NCI-H460 (cell line): Measurements from ENCODE around the gene IER5L. TPM values are rescaled to one million over a fixed set of nuclear protein-coding genes. Genes with fewer than 3 reads are reported as not detected.
"Not testable (repeated sequence)": the region's sequence is repeated elsewhere in the genome, so short reads cannot be mapped to it uniquely, and the experiment has no call there.

Experiments used
- DNase-seq: peaks from one replicate; pipeline ENCODE4 v3.0.0-alpha.2; 2016; ENCODE audit warnings: low read depth; ENCODE audit errors: extremely low read depth
- total RNA-seq: library from RNA; depleted of rRNA; stranded (reverse); fragments of >200 nt; shearing (Covaris generic); gene quantifications from 2 replicates; pipeline ENCODE4 v1.2.3, GENCODE V29; 2014

Gene IER5L
- total RNA-seq, 1 experiment from 2014 or later = 31.1 TPM

DNA sequence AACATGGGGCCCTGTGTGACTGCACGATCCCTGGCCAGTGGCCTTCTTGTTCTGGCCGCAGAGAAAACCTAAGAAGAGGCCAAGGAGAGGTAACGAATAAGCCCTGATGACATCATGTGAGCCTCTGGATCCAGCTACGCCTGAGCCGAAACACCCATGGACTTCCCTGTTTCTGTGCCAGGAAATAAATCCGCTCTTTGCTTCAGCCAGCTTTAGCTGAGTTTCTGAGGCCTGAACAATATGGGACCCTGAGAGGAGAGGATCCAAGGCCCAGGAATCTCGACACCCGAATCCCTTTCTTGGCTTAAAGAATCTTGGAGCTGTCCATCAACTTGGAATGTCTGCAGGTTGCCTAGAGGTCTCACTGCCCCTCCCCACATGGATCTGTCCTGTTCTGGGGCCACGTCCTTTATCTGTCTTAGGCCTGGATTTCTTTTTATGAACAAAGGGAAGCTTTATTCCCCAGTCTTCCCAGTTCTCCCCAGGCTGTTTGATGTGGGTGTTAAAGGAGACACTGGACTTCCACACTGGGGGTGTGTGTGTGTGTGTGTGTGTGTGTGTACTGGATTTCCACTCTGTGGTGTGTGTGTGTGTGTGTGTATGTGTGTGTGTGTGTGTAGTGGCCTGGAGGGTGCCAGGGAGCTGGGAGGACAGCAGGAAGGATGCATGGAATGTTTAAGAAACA is 13.7 kb downstream of the IER5L start:
- no peak for DNase-seq

GRCh38 chr9:129163753-129164152 is 14.3 kb downstream of the IER5L start:
- no peak for DNase-seq

- not testable (repeated sequence) for DNase-seq
These were observed 14.8 kb downstream of the IER5L start for GRCh38 chr9:129163198-129163670.

- DNase-seq = no peak
These were observed 15.4 kb downstream of the IER5L start for GRCh38 chr9:129162497-129163197.

DNA sequence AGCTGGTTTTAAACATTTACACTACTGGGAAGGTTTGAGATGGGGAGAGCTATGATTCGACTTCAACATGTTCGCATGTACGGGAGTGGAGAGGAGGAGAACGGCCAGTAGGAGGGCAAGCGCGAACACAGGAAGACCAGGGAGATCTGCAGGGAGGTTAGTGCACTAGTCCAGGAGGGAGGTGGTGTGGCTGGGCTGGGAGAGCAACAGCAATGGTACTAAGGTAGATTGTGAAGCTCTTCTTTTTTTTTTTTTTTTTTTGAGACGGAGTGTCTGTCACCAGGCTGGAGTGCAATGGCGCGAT is 16.6 kb downstream of the IER5L start:
- no peak for DNase-seq

- DNase-seq = no peak
These were observed 17.1 kb downstream of the IER5L start for GRCh38 chr9:129160712-129161533.

- no peak for DNase-seq
These were observed 21.9 kb downstream of the IER5L start for GRCh38 chr9:129156163-129156562.

- no peak for DNase-seq
These were observed 23.1 kb downstream of the IER5L start for GRCh38 chr9:129154866-129155477.

- DNase-seq = no peak
These were observed 26.6 kb downstream of the IER5L start for GRCh38 chr9:129151469-129151868.

DNA sequence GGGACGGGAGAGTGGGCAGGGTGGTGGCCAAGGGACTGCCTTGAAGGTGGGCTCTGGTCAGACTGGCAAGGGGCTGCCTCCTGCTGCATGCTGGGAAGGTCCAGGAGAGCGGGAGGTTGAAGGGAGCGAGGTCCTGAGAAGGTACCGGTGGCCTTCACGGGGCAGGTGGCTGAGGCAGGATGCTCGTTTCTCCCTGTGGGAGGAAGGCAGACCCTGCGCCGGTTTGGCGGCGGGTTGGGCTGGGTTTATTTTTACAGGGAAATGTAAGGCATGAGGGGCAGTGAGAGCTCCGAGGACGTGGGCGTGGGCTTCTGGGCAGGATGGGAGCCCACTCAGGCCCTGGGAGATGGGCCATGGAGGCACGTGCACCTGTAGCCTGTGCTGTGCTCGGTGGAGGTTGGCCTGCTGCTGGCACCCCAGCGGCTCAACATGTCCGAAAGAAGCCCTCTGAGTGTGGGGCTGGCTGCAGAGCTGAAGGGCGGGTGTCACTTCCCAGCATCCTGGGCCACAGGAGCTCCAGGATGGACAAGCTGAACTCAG is 27.3 kb downstream of the IER5L start:
- DNase-seq = no peak

- no peak for DNase-seq
These were observed 27.9 kb downstream of the IER5L start for GRCh38 chr9:129150122-129150521.

- no peak for DNase-seq
These were observed 28.6 kb downstream of the IER5L start for GRCh38 chr9:129149442-129149841.

GRCh38 chr9:129148463-129149204 is 29.4 kb downstream of the IER5L start:
- DNase-seq = no peak

GRCh38 chr9:129146441-129146941 is 31.6 kb downstream of the IER5L start:
- no peak for DNase-seq

GRCh38 chr9:129145841-129146292 is 32.2 kb downstream of the IER5L start:
- DNase-seq = no peak

- no peak for DNase-seq
These were observed 32.7 kb downstream of the IER5L start for GRCh38 chr9:129145316-129145715.

DNA sequence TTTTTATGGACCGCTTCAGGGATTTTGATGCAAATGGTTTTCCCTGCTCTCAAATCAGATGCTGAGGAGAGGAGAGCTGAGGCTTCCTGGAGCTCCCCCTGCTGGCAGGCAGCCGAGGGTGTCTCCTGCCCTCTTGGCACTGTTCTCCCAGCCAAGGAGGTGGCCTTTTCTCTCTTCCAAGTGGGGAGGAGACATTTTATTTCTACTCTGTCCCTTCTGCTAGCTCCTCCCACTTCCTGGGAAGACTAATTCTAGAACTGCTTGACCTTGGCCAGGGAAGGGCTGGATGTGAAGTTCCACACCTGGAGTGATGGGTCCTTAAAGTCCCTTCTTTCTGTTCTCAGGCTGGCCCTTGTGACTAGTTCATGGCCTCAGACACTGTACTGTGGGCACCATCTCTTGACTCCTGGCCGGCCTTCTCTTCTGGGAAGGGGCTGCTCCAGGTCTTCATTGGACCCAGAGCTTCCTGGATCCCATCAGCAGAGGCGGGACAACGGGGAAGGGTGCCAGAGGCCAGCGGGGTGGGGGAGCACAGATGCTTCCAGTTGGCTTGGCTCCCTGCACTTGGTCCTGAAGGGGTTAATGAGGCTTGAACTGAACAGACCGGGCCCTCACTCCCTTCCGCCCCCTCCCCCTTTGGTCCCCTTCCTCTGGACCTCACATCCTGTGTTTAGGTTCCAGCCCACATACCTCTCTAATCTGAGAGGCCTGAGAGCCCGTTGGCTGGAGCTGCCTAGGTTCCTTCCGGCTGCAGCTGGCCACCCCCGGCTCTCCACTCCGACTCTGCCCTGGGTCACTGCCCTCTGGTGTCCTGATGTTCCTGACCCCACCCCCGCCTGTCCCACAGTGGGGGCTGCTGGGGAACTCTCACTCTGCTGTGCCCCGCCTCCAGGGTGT is 34.8 kb downstream of the IER5L start:
- peak; percentile 80 for DNase-seq

DNA sequence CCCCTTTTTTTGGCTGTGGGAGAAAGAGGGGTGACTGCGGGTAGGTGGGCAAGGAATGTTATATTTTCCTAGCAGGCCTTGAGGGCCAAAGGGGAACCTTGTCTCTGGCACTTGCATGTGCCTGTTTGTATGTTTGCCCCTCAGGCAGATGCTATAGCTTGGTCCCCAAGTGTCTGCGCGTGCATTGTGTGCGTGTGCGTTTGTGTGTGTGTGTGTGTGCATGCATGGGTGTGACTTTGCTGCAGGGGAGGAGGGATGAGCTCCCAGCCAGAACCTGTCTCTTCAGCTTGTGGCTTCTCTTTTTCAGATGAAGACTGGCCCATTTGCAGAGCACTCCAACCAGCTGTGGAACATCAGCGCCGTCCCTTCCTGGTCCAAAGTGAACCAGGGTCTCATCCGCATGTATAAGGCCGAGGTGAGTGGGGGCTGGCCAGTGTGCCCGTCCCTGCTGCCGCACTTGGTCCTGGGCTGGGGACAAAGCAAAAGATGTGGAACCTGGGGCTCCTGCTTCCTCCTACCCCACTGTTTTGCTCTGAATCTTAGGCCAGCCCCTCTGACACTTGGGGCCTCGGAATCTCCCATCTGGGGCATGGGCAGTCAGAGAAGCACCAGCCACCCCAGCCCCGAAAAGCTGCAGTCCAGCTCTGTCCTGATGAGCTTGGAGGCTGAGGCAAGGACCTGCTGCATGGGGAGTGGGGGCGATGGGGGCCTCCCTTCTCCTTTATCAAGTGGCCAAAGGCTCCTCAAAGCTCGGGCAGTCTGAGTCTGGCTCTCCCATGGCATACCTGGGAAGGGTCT is 35.7 kb downstream of the IER5L start:
- no peak for DNase-seq
